B cell (primary cell): Measurements from ENCODE around the gene AOAH. TPM values are rescaled to one million over a fixed set of nuclear protein-coding genes. Genes with fewer than 3 reads are reported as not detected.

ENCODE experiments used
- ATAC-seq: fragments of 200-7000 bp; cut with Tn5 transposase; one replicate; pipeline ENCODE4 v1.10.0; 2021; ENCODE audit warnings: low read depth, mild to moderate bottlenecking, moderate number of reproducible peaks, moderate library complexity
- CTCF ChIA-PET: fragments of 350-600 bp; sonication (Branson Sonifier 250); formaldehyde crosslinking; loops from one replicate; lab custom pipeline; 2021; ENCODE audit warnings: antibody characterized with exemption, inconsistent platforms; lab: Charles Lee
- POLR2A ChIA-PET: fragments of 350-600 bp; sonication (Branson Sonifier 250); formaldehyde crosslinking; loops from one replicate; lab custom pipeline; 2021; ENCODE audit warnings: antibody characterized with exemption; lab: Charles Lee
- DNase-seq: peaks from one replicate; pipeline ENCODE4 v3.0.0; 2013
- H2AFZ ChIP-seq: 2 replicates; pipeline ENCODE4 v1.6.1; 2012; ENCODE audit warnings: mild to moderate bottlenecking, low read depth, low read length; ENCODE audit not compliant: insufficient read depth, poor library complexity, severe bottlenecking
- H3K27ac ChIP-seq, 2 donors: 1 replicate in 1 of 2; 2 replicates in 1 of 2; pipeline ENCODE4 v1.5.1; 2012 to 2013; ENCODE audit warnings: low read length in 2 of 2, mild to moderate bottlenecking in 2 of 2, moderate library complexity in 1 of 2
- H3K27me3 ChIP-seq, 4 experiments: fragments of 200-600 bp in 1 of 4; sonication (generic) in 1 of 4; replicated peaks in 1 of 4; 1 replicate in 2 of 4; 2 replicates in 2 of 4; pipeline versions ENCODE4 v1.6.1 to v1.7.0; 2013 to 2016; ENCODE audit warnings: low read length in 3 of 4, mild to moderate bottlenecking in 2 of 4, mixed read lengths in 1 of 4, moderate library complexity in 1 of 4; ENCODE audit not compliant: insufficient read depth in 4 of 4, control insufficient read depth in 3 of 4; ENCODE audit errors: control extremely low read depth in 1 of 4
- H3K36me3 ChIP-seq, 2 experiments: replicated peaks in 1 of 2; 1 replicate in 1 of 2; 2 replicates in 1 of 2; pipeline versions ENCODE4 v1.6.1 to v1.7.1; 2013; ENCODE audit warnings: low read length in 1 of 2; ENCODE audit not compliant: insufficient read depth in 2 of 2, control insufficient read depth in 1 of 2; ENCODE audit errors: control extremely low read depth in 1 of 2, extremely low read depth in 1 of 2
- H3K4me1 ChIP-seq, 2 donors: fragments of 200-600 bp in 1 of 2; sonication (generic) in 1 of 2; 1 replicate in 1 of 2; 2 replicates in 1 of 2; pipeline versions ENCODE4 v1.5.1 to v1.6.1; 2013 to 2017; ENCODE audit warnings: low read length in 2 of 2; ENCODE audit not compliant: control insufficient read depth in 2 of 2, insufficient read depth in 2 of 2
- H3K4me2 ChIP-seq: replicated peaks from 2 replicates; pipeline ENCODE3; 2012; ENCODE audit warnings: mild to moderate bottlenecking, low read depth, low read length; ENCODE audit not compliant: poor library complexity, severe bottlenecking
- H3K4me3 ChIP-seq, 5 experiments: fragments of 200-600 bp in 1 of 5; sonication (generic) in 1 of 5; 1 replicate in 3 of 5; 2 replicates in 2 of 5; pipeline versions ENCODE4 v1.5.1 to v1.7.0; 2011 to 2016; ENCODE audit warnings: low read length in 4 of 5, mild to moderate bottlenecking in 4 of 5, low read depth in 2 of 5, control low read depth in 1 of 5, moderate library complexity in 1 of 5; ENCODE audit not compliant: insufficient read depth in 1 of 5; ENCODE audit errors: control extremely low read depth in 1 of 5, extremely low read depth in 1 of 5
- H3K79me2 ChIP-seq: fragments of 200-600 bp; sonication (generic); one replicate; pipeline ENCODE4 v1.6.0; 2016; ENCODE audit warnings: low read length; ENCODE audit not compliant: control insufficient read depth, insufficient read depth
- H3K9ac ChIP-seq: fragments of 200-600 bp; sonication (generic); 2 replicates; pipeline ENCODE4 v1.6.1; 2017; ENCODE audit warnings: mild to moderate bottlenecking, low read length, moderate library complexity
- H3K9me3 ChIP-seq, 3 donors: one replicate each; pipeline versions ENCODE4 v1.6.1 to v1.7.1; 2013; ENCODE audit warnings: low read length in 2 of 3; ENCODE audit not compliant: control insufficient read depth in 2 of 3, insufficient read depth in 1 of 3; ENCODE audit errors: control extremely low read depth in 1 of 3
- H4K20me1 ChIP-seq: 2 replicates; pipeline ENCODE4 v1.6.0; 2012; ENCODE audit warnings: mild to moderate bottlenecking, low read length; ENCODE audit not compliant: insufficient read depth, control insufficient read depth, poor library complexity, severe bottlenecking
- H3K27ac Mint-ChIP-seq: one replicate; pipeline ENCODE4 v1.8.0; 2021; ENCODE audit warnings: mixed read lengths
- H3K27me3 Mint-ChIP-seq: one replicate; pipeline ENCODE4 v1.8.0; 2021; ENCODE audit warnings: mixed read lengths
- H3K4me1 Mint-ChIP-seq: one replicate; pipeline ENCODE4 v1.8.0; 2021; ENCODE audit warnings: mixed read lengths
- H3K4me3 Mint-ChIP-seq: one replicate; pipeline ENCODE4 v1.8.0; 2021; ENCODE audit warnings: mixed read lengths
- H3K9me3 Mint-ChIP-seq: one replicate; pipeline ENCODE4 v1.8.0; 2022; ENCODE audit warnings: mixed read lengths; ENCODE audit not compliant: insufficient read depth
- CTCF ChIP-seq: fragments of 200-600 bp; IDR thresholded peaks from one replicate; pipeline ENCODE4 v1.8.0; 2022; ENCODE audit warnings: antibody characterized with exemption, mild to moderate bottlenecking
- EZH2 ChIP-seq: IDR thresholded peaks from 2 replicates; pipeline ENCODE4 v1.6.1; 2012; ENCODE audit warnings: borderline replicate concordance, low read depth, mild to moderate bottlenecking, moderate library complexity, low read length; ENCODE audit not compliant: insufficient read depth, poor library complexity, severe bottlenecking
- WGBS: methylation state at CpG from one replicate; pipeline ENCODE4 v1.1.5; 2013; ENCODE audit warnings: missing lambda C conversion rate; ENCODE audit not compliant: insufficient coverage; 5-methylcytosine and 5-hydroxymethylcytosine counted together
- intact Hi-C: fragments of 100-400 bp; cut with micrococcal nuclease; formaldehyde crosslinking; loops from one replicate; pipeline ENCODE4 v1.10.0; 2022
- polyA plus RNA-seq: library from polyadenylated mRNA; depleted of rRNA; stranded (reverse); fragments of >200 nt; gene quantifications from 2 replicates; pipeline ENCODE4 v1.2.3, GENCODE V29; 2012
- total RNA-seq, 2 donors: library from RNA; stranded (reverse); fragments of 120-200 nt in 1 of 2; gene quantifications; 1 replicate in 1 of 2; 2 replicates in 1 of 2; pipeline versions ENCODE4 v1.2.3 to v1.2.4, GENCODE V29; 2013 to 2022

The AOAH gene
- total and polyA plus RNA-seq, 2 donors (not counting 1 experiment from before 2014, with no cell fraction given) = 2.6 to 5.0 TPM

GRCh38 chr7:36522453-36523007 is 201.8 kb downstream of the AOAH start:
- Histone ChIP-seq H4K20me1 (no peaks in the 10 kb centered on the region), H3K4me2 (no peak overlapping the region), H3K4me1 (no peaks in the 10 kb centered on the region), H3K27ac (no peak overlapping the region), H3K79me2 (no peaks in the 10 kb centered on the region), H3K36me3 (no peaks in the 10 kb centered on the region), H3K9me3 (no peaks in the 10 kb centered on the region), H3K4me3 (no peak overlapping the region), H2AFZ (no peak overlapping the region), H3K27me3 (no peaks in the 10 kb centered on the region), H3K9ac (no peak overlapping the region)
- 98% methylated on average over 8 of the region's 10 CpGs for WGBS
- Mint-ChIP-seq H3K27ac (no peak overlapping the region), H3K27me3 (peaks cover 6% of the 10 kb centered on the region), H3K4me3 (no peak overlapping the region), H3K4me1 (no peaks in the 10 kb centered on the region), H3K9me3 (no peaks in the 10 kb centered on the region)
- TF ChIP-seq CTCF (no peak), EZH2 (no peak)
- intact Hi-C loops = no loop called here
- no peak for DNase-seq
- CTCF ChIA-PET = no interaction called here
- ATAC-seq = no peak
- POLR2A ChIA-PET = interaction anchor here (0.6 kb wide), 1 partner anchor 30 kb away, joined by 6 read pairs; no protein-coding TSS in a partner anchor

GRCh38 chr7:36521911-36522310 is 202.4 kb downstream of the AOAH start:
- H3K9me3 Mint-ChIP-seq = no peaks in the 10 kb centered on the region
- WGBS = 85% methylated on average over 9 of the region's 10 CpGs
- intact Hi-C loops = no loop called here

More at GRCh38 chr7:36521911-36522310, 202.4 kb downstream of the AOAH start:
- Mint-ChIP-seq H3K27ac (no peak overlapping the region), H3K4me1 (no peaks in the 10 kb centered on the region), H3K4me3 (no peak overlapping the region), H3K27me3 (peaks cover 6% of the 10 kb centered on the region)
- no peak for DNase-seq
- H3K27ac ChIP-seq = no peak overlapping the region
- TF ChIP-seq EZH2 = no peak
- TF ChIP-seq CTCF = no peak
- no peaks in the 10 kb centered on the region for H3K9me3 ChIP-seq
- no peak overlapping the region for H3K4me3 ChIP-seq
- H2AFZ ChIP-seq = no peak overlapping the region
- H3K27me3 ChIP-seq = no peaks in the 10 kb centered on the region
- no peak overlapping the region for H3K9ac ChIP-seq
- H3K79me2 ChIP-seq = no peaks in the 10 kb centered on the region
- H3K36me3 ChIP-seq = no peaks in the 10 kb centered on the region
- ATAC-seq = no peak
- H4K20me1 ChIP-seq = no peaks in the 10 kb centered on the region
- ChIA-PET CTCF (no interaction called here), POLR2A (no interaction called here)
- H3K4me2 ChIP-seq = no peak overlapping the region
- H3K4me1 ChIP-seq = no peaks in the 10 kb centered on the region
